Measurements from ENCODE around the gene MYBPH. TPM values are rescaled to one million over a fixed set of nuclear protein-coding genes. Genes with fewer than 3 reads are reported as not detected.

Gene MYBPH
- total RNA-seq, 1 donor from 2014 or later: not detected

- DNase-seq (ENCODE audit: low read depth): no peak
- H3K27me3 ChIP-seq (ENCODE audit: control insufficient read depth, insufficient read depth, low read length): no peaks in the 10 kb centered on the region
- no peak for TF ChIP-seq CTCF (IDR thresholded peaks at IDR 0.05; ENCODE audit: insufficient read depth, low read length, poor library complexity, severe bottlenecking)
- no peaks in the 10 kb centered on the region for H3K36me3 ChIP-seq (ENCODE audit: control insufficient read depth, insufficient read depth, low read length)
- no peak overlapping the region for H3K4me3 ChIP-seq (ENCODE audit: low read depth, low read length)
Measured at GRCh38 chr1:203206129-203206687, 30.6 kb upstream of the MYBPH start.

GRCh38 chr1:203204756-203205155 lies 29.1 kb upstream of the MYBPH start:
- no peak overlapping the region for H3K4me3 ChIP-seq (ENCODE audit: low read depth, low read length)
- H3K27me3 ChIP-seq (ENCODE audit: control insufficient read depth, insufficient read depth, low read length): no peaks in the 10 kb centered on the region
- H3K36me3 ChIP-seq (ENCODE audit: control insufficient read depth, insufficient read depth, low read length): no peaks in the 10 kb centered on the region
- no peak for DNase-seq (ENCODE audit: low read depth)
- no peak for TF ChIP-seq CTCF (IDR thresholded peaks at IDR 0.05; ENCODE audit: insufficient read depth, low read length, poor library complexity, severe bottlenecking)

GRCh38 chr1:203202431-203203245 lies 27.0 kb upstream of the MYBPH start:
- Histone ChIP-seq H3K36me3 (ENCODE audit: control insufficient read depth, insufficient read depth, low read length) (no peaks in the 10 kb centered on the region), H3K4me3 (ENCODE audit: low read depth, low read length) (no peak overlapping the region), H3K27me3 (ENCODE audit: control insufficient read depth, insufficient read depth, low read length) (no peaks in the 10 kb centered on the region)
- no peak for TF ChIP-seq CTCF (IDR thresholded peaks at IDR 0.05; ENCODE audit: insufficient read depth, low read length, poor library complexity, severe bottlenecking)
- no peak for DNase-seq (ENCODE audit: low read depth)

- Histone ChIP-seq H3K4me3 (ENCODE audit: low read depth, low read length) (no peak overlapping the region), H3K36me3 (ENCODE audit: control insufficient read depth, insufficient read depth, low read length) (no peaks in the 10 kb centered on the region), H3K27me3 (ENCODE audit: control insufficient read depth, insufficient read depth, low read length) (no peaks in the 10 kb centered on the region)
- DNase-seq (ENCODE audit: low read depth): no peak
- TF ChIP-seq CTCF (IDR thresholded peaks at IDR 0.05; ENCODE audit: insufficient read depth, low read length, poor library complexity, severe bottlenecking): no peak
Measured at GRCh38 chr1:203201516-203202205, 26.0 kb upstream of the MYBPH start.

GRCh38 chr1:203200916-203201315 lies 25.3 kb upstream of the MYBPH start:
- no peak for DNase-seq (ENCODE audit: low read depth)
- no peaks in the 10 kb centered on the region for H3K36me3 ChIP-seq (ENCODE audit: control insufficient read depth, insufficient read depth, low read length)
- TF ChIP-seq CTCF (IDR thresholded peaks at IDR 0.05; ENCODE audit: insufficient read depth, low read length, poor library complexity, severe bottlenecking): no peak
- H3K27me3 ChIP-seq (ENCODE audit: control insufficient read depth, insufficient read depth, low read length): no peaks in the 10 kb centered on the region
- no peak overlapping the region for H3K4me3 ChIP-seq (ENCODE audit: low read depth, low read length)

Measured in kidney epithelial cell (primary cell).